ENCODE measurements around the gene SCN3A.

DNA sequence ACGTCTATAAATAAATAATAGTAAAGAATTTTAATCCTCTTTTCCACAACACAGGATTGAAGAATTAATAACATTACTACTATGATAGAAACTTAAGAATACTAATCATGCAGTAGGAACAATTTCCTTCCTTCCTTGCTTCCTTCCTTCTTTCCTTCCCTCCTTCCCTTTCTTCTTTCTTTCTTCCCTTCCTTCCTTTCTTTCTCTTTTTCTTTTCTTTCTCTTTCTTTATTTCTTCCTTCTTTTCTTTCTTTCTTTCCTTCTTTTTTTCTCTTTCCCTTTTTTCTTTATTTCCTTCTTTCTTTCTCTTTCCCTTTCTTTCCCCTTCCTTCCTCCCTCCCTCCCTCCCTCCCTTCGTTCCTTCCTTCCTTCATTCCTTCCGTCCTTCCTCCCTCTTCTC lies 77.6 kb downstream of the SCN3A start:
- TF ChIP-seq, protein P1, sequence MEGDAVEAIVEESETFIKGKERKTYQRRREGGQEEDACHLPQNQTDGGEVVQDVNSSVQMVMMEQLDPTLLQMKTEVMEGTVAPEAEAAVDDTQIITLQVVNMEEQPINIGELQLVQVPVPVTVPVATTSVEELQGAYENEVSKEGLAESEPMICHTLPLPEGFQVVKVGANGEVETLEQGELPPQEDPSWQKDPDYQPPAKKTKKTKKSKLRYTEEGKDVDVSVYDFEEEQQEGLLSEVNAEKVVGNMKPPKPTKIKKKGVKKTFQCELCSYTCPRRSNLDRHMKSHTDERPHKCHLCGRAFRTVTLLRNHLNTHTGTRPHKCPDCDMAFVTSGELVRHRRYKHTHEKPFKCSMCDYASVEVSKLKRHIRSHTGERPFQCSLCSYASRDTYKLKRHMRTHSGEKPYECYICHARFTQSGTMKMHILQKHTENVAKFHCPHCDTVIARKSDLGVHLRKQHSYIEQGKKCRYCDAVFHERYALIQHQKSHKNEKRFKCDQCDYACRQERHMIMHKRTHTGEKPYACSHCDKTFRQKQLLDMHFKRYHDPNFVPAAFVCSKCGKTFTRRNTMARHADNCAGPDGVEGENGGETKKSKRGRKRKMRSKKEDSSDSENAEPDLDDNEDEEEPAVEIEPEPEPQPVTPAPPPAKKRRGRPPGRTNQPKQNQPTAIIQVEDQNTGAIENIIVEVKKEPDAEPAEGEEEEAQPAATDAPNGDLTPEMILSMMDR (IDR thresholded peaks at IDR 0.05), result no peak
- TF ChIP-seq POLR2A (IDR thresholded peaks at IDR 0.05), result no peak
